ENCODE results near the gene MS4A2. TPM values are rescaled to one million over a fixed set of nuclear protein-coding genes. Genes with fewer than 3 reads are reported as not detected.
"Not testable (repeated sequence)": the region's sequence is repeated elsewhere in the genome, so short reads cannot be mapped to it uniquely, and the experiment has no call there.

The MS4A2 gene
- polyA plus RNA-seq, 3 donors: 0.19 to 0.26 TPM; not detected in 1

GRCh38 chr11:60050839-60051238, 37.6 kb upstream of the MS4A2 start:
- no CpG with 5 or more reads among the region's 3 CpGs for WGBS (ENCODE audit: insufficient coverage)
- H3K4me3 ChIP-seq (replicated peaks in 1 of 3; ENCODE audit: low read depth in 2 of 3, low read length in 3 of 3); H3K27ac ChIP-seq (ENCODE audit: low read depth in 1 of 2, low read length in 2 of 2); H3K4me3 Mint-ChIP-seq; H2AFZ ChIP-seq (ENCODE audit: insufficient read depth, low read depth, low read length, poor library complexity, severe bottlenecking); H3K27me3 Mint-ChIP-seq (ENCODE audit: low read depth in 3 of 3); H3K27me3 ChIP-seq (ENCODE audit: control insufficient read depth in 2 of 2, insufficient read depth in 2 of 2, low read length in 2 of 2); intact Hi-C loops (cut with micrococcal nuclease); H3K4me2 ChIP-seq (replicated peaks; ENCODE audit: extremely low read depth, low read length, poor library complexity, severe bottlenecking); DNase-seq; H4K20me1 ChIP-seq (ENCODE audit: insufficient read depth, low read length); H3K36me3 Mint-ChIP-seq; H3K79me2 ChIP-seq (ENCODE audit: insufficient read depth, low read length); H3K9me3 Mint-ChIP-seq; H3K9me3 ChIP-seq (replicated peaks in 1 of 2; ENCODE audit: control insufficient read depth in 1 of 2, insufficient read depth in 1 of 2, low read length in 2 of 2); H3K9ac ChIP-seq (ENCODE audit: insufficient read depth, low read length, poor library complexity, severe bottlenecking); H3K36me3 ChIP-seq (replicated peaks in 1 of 2; ENCODE audit: control insufficient read depth in 1 of 2, insufficient read depth in 2 of 2, low read length in 2 of 2); H3K27ac Mint-ChIP-seq: not testable (repeated sequence)
- peaks cover 14% of the 10 kb centered on the region for H3K4me1 Mint-ChIP-seq
- H3K4me1 ChIP-seq (ENCODE audit: control insufficient read depth in 1 of 2, insufficient read depth in 2 of 2, low read length in 2 of 2): peaks cover 10 to 12% of the 10 kb centered on the region in 2 donors

- Mint-ChIP-seq H3K9me3 (peaks cover 0 to 6% (median 4%) of the 10 kb centered on the region in 7 donors), H3K27ac (peak within 1 kb of the TSS in 5 of 7 donors; percentile 42 to 78 (median 66)), H3K27me3 (ENCODE audit: low read depth in 3 of 3) (no peaks in the 10 kb centered on the region), H3K36me3 (no peaks in the 10 kb centered on the region), H3K4me1 (peaks cover 55% of the 10 kb centered on the region), H3K4me3 (peak within 1 kb of the TSS; percentile 56 to 69)
- Histone ChIP-seq H3K79me2 (ENCODE audit: insufficient read depth, low read length) (peaks cover 39% of the 10 kb centered on the region), H3K9ac (ENCODE audit: insufficient read depth, low read length, poor library complexity, severe bottlenecking) (no peak within 1 kb of the TSS), H3K36me3 (replicated peaks in 1 of 2; ENCODE audit: control insufficient read depth in 1 of 2, insufficient read depth in 2 of 2, low read length in 2 of 2) (no peaks in the 10 kb centered on the region), H3K4me1 (ENCODE audit: control insufficient read depth in 1 of 2, insufficient read depth in 2 of 2, low read length in 2 of 2) (peaks cover 40% of the 10 kb centered on the region in 2 donors), H4K20me1 (ENCODE audit: insufficient read depth, low read length) (no peaks in the 10 kb centered on the region), H3K4me3 (replicated peaks in 1 of 3; ENCODE audit: low read depth in 2 of 3, low read length in 3 of 3) (peak within 1 kb of the TSS in 2 of 3 experiments; percentile 5 to 54), H3K27me3 (ENCODE audit: control insufficient read depth in 2 of 2, insufficient read depth in 2 of 2, low read length in 2 of 2) (no peaks in the 10 kb centered on the region), H2AFZ (ENCODE audit: insufficient read depth, low read depth, low read length, poor library complexity, severe bottlenecking) (peak within 1 kb of the TSS; percentile 64), H3K4me2 (replicated peaks; ENCODE audit: extremely low read depth, low read length, poor library complexity, severe bottlenecking) (peak within 1 kb of the TSS; percentile 68), H3K9me3 (replicated peaks in 1 of 2; ENCODE audit: control insufficient read depth in 1 of 2, insufficient read depth in 1 of 2, low read length in 2 of 2) (no peaks in the 10 kb centered on the region), H3K27ac (ENCODE audit: low read depth in 1 of 2, low read length in 2 of 2) (no peak within 1 kb of the TSS)
- TF ChIP-seq, protein P1, sequence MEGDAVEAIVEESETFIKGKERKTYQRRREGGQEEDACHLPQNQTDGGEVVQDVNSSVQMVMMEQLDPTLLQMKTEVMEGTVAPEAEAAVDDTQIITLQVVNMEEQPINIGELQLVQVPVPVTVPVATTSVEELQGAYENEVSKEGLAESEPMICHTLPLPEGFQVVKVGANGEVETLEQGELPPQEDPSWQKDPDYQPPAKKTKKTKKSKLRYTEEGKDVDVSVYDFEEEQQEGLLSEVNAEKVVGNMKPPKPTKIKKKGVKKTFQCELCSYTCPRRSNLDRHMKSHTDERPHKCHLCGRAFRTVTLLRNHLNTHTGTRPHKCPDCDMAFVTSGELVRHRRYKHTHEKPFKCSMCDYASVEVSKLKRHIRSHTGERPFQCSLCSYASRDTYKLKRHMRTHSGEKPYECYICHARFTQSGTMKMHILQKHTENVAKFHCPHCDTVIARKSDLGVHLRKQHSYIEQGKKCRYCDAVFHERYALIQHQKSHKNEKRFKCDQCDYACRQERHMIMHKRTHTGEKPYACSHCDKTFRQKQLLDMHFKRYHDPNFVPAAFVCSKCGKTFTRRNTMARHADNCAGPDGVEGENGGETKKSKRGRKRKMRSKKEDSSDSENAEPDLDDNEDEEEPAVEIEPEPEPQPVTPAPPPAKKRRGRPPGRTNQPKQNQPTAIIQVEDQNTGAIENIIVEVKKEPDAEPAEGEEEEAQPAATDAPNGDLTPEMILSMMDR (IDR thresholded peaks at IDR 0.05): no peak
- peak; percentile 7 to 38 (median 8) for DNase-seq
- intact Hi-C loops (cut with micrococcal nuclease): no loop called here
- 0% methylated on average over 1 of the region's 8 CpGs for WGBS (ENCODE audit: insufficient coverage)
These were observed 32.0 kb upstream of the MS4A2 start, which contains the start of gene MS4A3 for GRCh38 chr11:60056349-60056969. Gene MS4A3 (plus strand): TSS chr11:60056665. CDS start chr11:60061161, 4,496 bp downstream.
